ENCODE results near the gene DNAL4.

The DNAL4 gene

GRCh38 chr22:38745676-38746460 is 48.1 kb downstream of the DNAL4 start:
- H3K4me2 ChIP-seq (ENCODE audit: low read length) = no peak overlapping the region
- no peaks in the 10 kb centered on the region for H3K79me2 ChIP-seq (ENCODE audit: low read length)
- H3K27me3 ChIP-seq (ENCODE audit: low read depth, low read length) = no peaks in the 10 kb centered on the region
- TF ChIP-seq EZH2phosphoT487 (IDR thresholded peaks at IDR 0.05; ENCODE audit: low read depth) = no peak
- no peak for TF ChIP-seq CTCF (IDR thresholded peaks at IDR 0.05; ENCODE audit: low read depth, low read length)
- no peaks in the 10 kb centered on the region for H3K4me1 ChIP-seq (ENCODE audit: low read length)
- no peaks in the 10 kb centered on the region for H3K9me3 ChIP-seq (ENCODE audit: insufficient read depth, low read length)
- H4K20me1 ChIP-seq (ENCODE audit: insufficient read depth, low read length) = no peaks in the 10 kb centered on the region; the same call in 1 of the 2 replicates
- no peak overlapping the region for H2AFZ ChIP-seq (ENCODE audit: low read depth, low read length)
- H3K9ac ChIP-seq (ENCODE audit: low read length) = no peak overlapping the region
- no peak overlapping the region for H3K27ac ChIP-seq (ENCODE audit: low read length)
- H3K36me3 ChIP-seq (replicated peaks; ENCODE audit: low read depth, low read length) = peaks cover 74% of the 10 kb centered on the region
- no peak overlapping the region for H3K4me3 ChIP-seq (ENCODE audit: low read length)

DNA sequence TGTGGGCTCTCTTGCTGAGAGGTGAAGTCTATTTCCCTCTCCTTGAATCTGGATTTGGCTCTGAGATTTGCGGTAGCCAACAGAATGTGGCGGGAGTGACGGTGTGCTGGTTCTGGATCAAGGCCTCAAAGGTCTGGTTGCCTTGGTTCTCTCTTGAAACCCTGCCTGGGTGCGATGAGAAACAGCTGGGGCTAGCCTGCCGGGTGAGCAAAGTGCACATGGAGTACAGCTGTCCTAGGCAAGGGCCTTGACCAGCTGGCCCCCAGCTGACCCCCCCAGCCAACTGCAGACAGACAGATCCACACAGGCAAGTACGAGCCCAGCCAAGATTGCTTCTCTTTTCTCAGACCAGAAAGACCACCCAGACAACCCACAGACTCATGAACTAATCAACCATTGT is 49.0 kb downstream of the DNAL4 start:
- Histone ChIP-seq H3K27ac (ENCODE audit: low read length) (no peak overlapping the region), H3K9me3 (ENCODE audit: insufficient read depth, low read length) (no peaks in the 10 kb centered on the region), H4K20me1 (ENCODE audit: insufficient read depth, low read length) (no peaks in the 10 kb centered on the region; the same call in 1 of the 2 replicates), H3K27me3 (ENCODE audit: low read depth, low read length) (no peaks in the 10 kb centered on the region), H3K4me1 (ENCODE audit: low read length) (no peaks in the 10 kb centered on the region), H3K4me2 (ENCODE audit: low read length) (no peak overlapping the region), H3K9ac (ENCODE audit: low read length) (no peak overlapping the region), H2AFZ (ENCODE audit: low read depth, low read length) (no peak overlapping the region), H3K36me3 (replicated peaks; ENCODE audit: low read depth, low read length) (peaks cover 75% of the 10 kb centered on the region), H3K4me3 (ENCODE audit: low read length) (no peak overlapping the region), H3K79me2 (ENCODE audit: low read length) (no peaks in the 10 kb centered on the region)
- TF ChIP-seq CTCF (IDR thresholded peaks at IDR 0.05; ENCODE audit: low read depth, low read length) (no peak), EZH2phosphoT487 (IDR thresholded peaks at IDR 0.05; ENCODE audit: low read depth) (no peak)

DNA sequence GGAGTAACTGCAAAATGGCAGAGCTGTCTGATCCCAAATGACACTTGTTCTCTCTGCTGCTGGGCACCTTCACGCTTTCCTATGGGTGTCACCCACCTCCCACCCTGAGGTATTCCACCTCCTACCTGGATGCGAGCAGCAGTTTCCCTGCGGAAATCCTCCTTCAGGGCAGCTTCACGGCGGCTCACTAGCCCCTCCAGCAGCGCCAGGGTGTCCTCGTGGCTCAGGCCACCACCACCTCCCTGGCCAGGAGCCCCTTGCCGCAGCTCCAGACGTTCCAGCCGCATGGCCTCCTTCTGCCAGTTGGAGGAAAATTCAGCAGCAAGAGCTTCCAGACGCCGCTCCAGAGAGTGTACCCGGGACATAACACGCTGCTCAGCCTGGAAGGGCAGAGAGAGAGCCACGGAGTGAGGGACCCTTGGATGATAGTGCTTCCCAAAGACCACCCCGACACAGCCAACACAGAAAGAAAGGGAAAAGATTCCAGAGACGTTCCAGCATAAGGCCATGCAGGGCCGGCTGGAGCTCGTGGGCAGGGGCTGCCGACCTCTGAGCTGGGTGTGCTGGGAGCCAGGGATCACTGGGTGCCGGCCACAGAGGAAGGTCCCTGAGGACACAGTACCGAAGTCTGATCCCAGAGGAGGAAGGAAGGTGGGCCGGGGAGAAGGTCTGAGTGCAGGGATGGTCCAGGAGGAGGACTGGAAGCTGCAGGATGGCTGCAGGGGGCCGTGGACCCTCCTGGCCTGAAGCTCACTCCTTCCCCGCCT is 51.6 kb downstream of the DNAL4 start:
- H3K27ac ChIP-seq (ENCODE audit: low read length) = no peak overlapping the region
- H4K20me1 ChIP-seq (ENCODE audit: insufficient read depth, low read length) = no peaks in the 10 kb centered on the region; the same call in 1 of the 2 replicates
- no peaks in the 10 kb centered on the region for H3K79me2 ChIP-seq (ENCODE audit: low read length)
- H2AFZ ChIP-seq (ENCODE audit: low read depth, low read length) = no peak overlapping the region
- H3K9me3 ChIP-seq (ENCODE audit: insufficient read depth, low read length) = no peaks in the 10 kb centered on the region
- H3K27me3 ChIP-seq (ENCODE audit: low read depth, low read length) = no peaks in the 10 kb centered on the region
- TF ChIP-seq CTCF (IDR thresholded peaks at IDR 0.05; ENCODE audit: low read depth, low read length) (no peak), EZH2phosphoT487 (IDR thresholded peaks at IDR 0.05; ENCODE audit: low read depth) (no peak)
- H3K9ac ChIP-seq (ENCODE audit: low read length) = no peak overlapping the region
- no peak overlapping the region for H3K4me2 ChIP-seq (ENCODE audit: low read length)
- no peaks in the 10 kb centered on the region for H3K4me1 ChIP-seq (ENCODE audit: low read length)
- H3K36me3 ChIP-seq (replicated peaks; ENCODE audit: low read depth, low read length) = peaks cover 82% of the 10 kb centered on the region
- no peak overlapping the region for H3K4me3 ChIP-seq (ENCODE audit: low read length)

DNA sequence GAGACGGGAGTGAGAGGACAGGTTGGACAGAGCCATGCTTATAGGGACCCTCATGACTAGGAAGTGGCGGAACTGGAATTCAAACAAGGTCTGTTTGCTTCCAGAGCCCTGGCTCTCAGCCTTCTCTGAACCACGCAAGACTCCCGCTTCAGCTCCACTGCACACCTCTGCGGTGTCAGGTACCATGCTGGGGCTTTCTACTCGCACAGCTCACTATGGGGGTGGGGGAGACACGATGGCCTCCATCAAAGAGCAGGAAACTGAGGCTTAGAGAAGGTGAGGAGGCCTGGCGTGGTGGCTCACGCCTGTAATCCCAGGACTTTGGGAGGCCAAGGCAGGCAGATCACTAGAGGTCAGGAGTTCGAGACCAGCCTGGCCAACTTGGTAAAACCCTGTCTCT is 52.4 kb downstream of the DNAL4 start:
- no peak overlapping the region for H2AFZ ChIP-seq (ENCODE audit: low read depth, low read length)
- H3K9me3 ChIP-seq (ENCODE audit: insufficient read depth, low read length) = no peaks in the 10 kb centered on the region
- H4K20me1 ChIP-seq (ENCODE audit: insufficient read depth, low read length) = no peaks in the 10 kb centered on the region; the same call in 1 of the 2 replicates
- no peaks in the 10 kb centered on the region for H3K4me1 ChIP-seq (ENCODE audit: low read length)
- no peak overlapping the region for H3K9ac ChIP-seq (ENCODE audit: low read length)
- H3K27me3 ChIP-seq (ENCODE audit: low read depth, low read length) = no peaks in the 10 kb centered on the region
- H3K79me2 ChIP-seq (ENCODE audit: low read length) = no peaks in the 10 kb centered on the region
- H3K27ac ChIP-seq (ENCODE audit: low read length) = no peak overlapping the region
- TF ChIP-seq CTCF (IDR thresholded peaks at IDR 0.05; ENCODE audit: low read depth, low read length) (no peak), EZH2phosphoT487 (IDR thresholded peaks at IDR 0.05; ENCODE audit: low read depth) (no peak)
- H3K36me3 ChIP-seq (replicated peaks; ENCODE audit: low read depth, low read length) = peaks cover 87% of the 10 kb centered on the region
- no peak overlapping the region for H3K4me3 ChIP-seq (ENCODE audit: low read length)
- H3K4me2 ChIP-seq (ENCODE audit: low read length) = no peak overlapping the region

Data from OCI-LY3 (cell line).